B cell (primary cell): ENCODE results near the gene AP1S3. TPM values are rescaled to one million over a fixed set of nuclear protein-coding genes. Genes with fewer than 3 reads are reported as not detected.

Experiments used
- ATAC-seq: fragments of 200-7000 bp; cut with Tn5 transposase; one replicate; pipeline ENCODE4 v1.10.0; 2021; ENCODE audit warnings: low read depth, mild to moderate bottlenecking, moderate number of reproducible peaks, moderate library complexity
- CTCF ChIA-PET: fragments of 350-600 bp; sonication (Branson Sonifier 250); formaldehyde crosslinking; loops from one replicate; lab custom pipeline; 2021; ENCODE audit warnings: antibody characterized with exemption, inconsistent platforms; lab: Charles Lee
- POLR2A ChIA-PET: fragments of 350-600 bp; sonication (Branson Sonifier 250); formaldehyde crosslinking; loops from one replicate; lab custom pipeline; 2021; ENCODE audit warnings: antibody characterized with exemption; lab: Charles Lee
- DNase-seq: peaks from one replicate; pipeline ENCODE4 v3.0.0; 2013
- H2AFZ ChIP-seq: 2 replicates; pipeline ENCODE4 v1.6.1; 2012; ENCODE audit warnings: mild to moderate bottlenecking, low read depth, low read length; ENCODE audit not compliant: insufficient read depth, poor library complexity, severe bottlenecking
- H3K27ac ChIP-seq, 2 donors: 1 replicate in 1 of 2; 2 replicates in 1 of 2; pipeline ENCODE4 v1.5.1; 2012 to 2013; ENCODE audit warnings: low read length in 2 of 2, mild to moderate bottlenecking in 2 of 2, moderate library complexity in 1 of 2
- H3K27me3 ChIP-seq, 4 experiments: fragments of 200-600 bp in 1 of 4; sonication (generic) in 1 of 4; replicated peaks in 1 of 4; 1 replicate in 2 of 4; 2 replicates in 2 of 4; pipeline versions ENCODE4 v1.6.1 to v1.7.0; 2013 to 2016; ENCODE audit warnings: low read length in 3 of 4, mild to moderate bottlenecking in 2 of 4, mixed read lengths in 1 of 4, moderate library complexity in 1 of 4; ENCODE audit not compliant: insufficient read depth in 4 of 4, control insufficient read depth in 3 of 4; ENCODE audit errors: control extremely low read depth in 1 of 4
- H3K36me3 ChIP-seq, 2 experiments: replicated peaks in 1 of 2; 1 replicate in 1 of 2; 2 replicates in 1 of 2; pipeline versions ENCODE4 v1.6.1 to v1.7.1; 2013; ENCODE audit warnings: low read length in 1 of 2; ENCODE audit not compliant: insufficient read depth in 2 of 2, control insufficient read depth in 1 of 2; ENCODE audit errors: control extremely low read depth in 1 of 2, extremely low read depth in 1 of 2
- H3K4me1 ChIP-seq, 2 donors: fragments of 200-600 bp in 1 of 2; sonication (generic) in 1 of 2; 1 replicate in 1 of 2; 2 replicates in 1 of 2; pipeline versions ENCODE4 v1.5.1 to v1.6.1; 2013 to 2017; ENCODE audit warnings: low read length in 2 of 2; ENCODE audit not compliant: control insufficient read depth in 2 of 2, insufficient read depth in 2 of 2
- H3K4me2 ChIP-seq: replicated peaks from 2 replicates; pipeline ENCODE3; 2012; ENCODE audit warnings: mild to moderate bottlenecking, low read depth, low read length; ENCODE audit not compliant: poor library complexity, severe bottlenecking
- H3K4me3 ChIP-seq, 5 experiments: fragments of 200-600 bp in 1 of 5; sonication (generic) in 1 of 5; 1 replicate in 3 of 5; 2 replicates in 2 of 5; pipeline versions ENCODE4 v1.5.1 to v1.7.0; 2011 to 2016; ENCODE audit warnings: low read length in 4 of 5, mild to moderate bottlenecking in 4 of 5, low read depth in 2 of 5, control low read depth in 1 of 5, moderate library complexity in 1 of 5; ENCODE audit not compliant: insufficient read depth in 1 of 5; ENCODE audit errors: control extremely low read depth in 1 of 5, extremely low read depth in 1 of 5
- H3K79me2 ChIP-seq: fragments of 200-600 bp; sonication (generic); one replicate; pipeline ENCODE4 v1.6.0; 2016; ENCODE audit warnings: low read length; ENCODE audit not compliant: control insufficient read depth, insufficient read depth
- H3K9ac ChIP-seq: fragments of 200-600 bp; sonication (generic); 2 replicates; pipeline ENCODE4 v1.6.1; 2017; ENCODE audit warnings: mild to moderate bottlenecking, low read length, moderate library complexity
- H3K9me3 ChIP-seq, 3 donors: one replicate each; pipeline versions ENCODE4 v1.6.1 to v1.7.1; 2013; ENCODE audit warnings: low read length in 2 of 3; ENCODE audit not compliant: control insufficient read depth in 2 of 3, insufficient read depth in 1 of 3; ENCODE audit errors: control extremely low read depth in 1 of 3
- H4K20me1 ChIP-seq: 2 replicates; pipeline ENCODE4 v1.6.0; 2012; ENCODE audit warnings: mild to moderate bottlenecking, low read length; ENCODE audit not compliant: insufficient read depth, control insufficient read depth, poor library complexity, severe bottlenecking
- H3K27ac Mint-ChIP-seq: one replicate; pipeline ENCODE4 v1.8.0; 2021; ENCODE audit warnings: mixed read lengths
- H3K27me3 Mint-ChIP-seq: one replicate; pipeline ENCODE4 v1.8.0; 2021; ENCODE audit warnings: mixed read lengths
- H3K4me1 Mint-ChIP-seq: one replicate; pipeline ENCODE4 v1.8.0; 2021; ENCODE audit warnings: mixed read lengths
- H3K4me3 Mint-ChIP-seq: one replicate; pipeline ENCODE4 v1.8.0; 2021; ENCODE audit warnings: mixed read lengths
- H3K9me3 Mint-ChIP-seq: one replicate; pipeline ENCODE4 v1.8.0; 2022; ENCODE audit warnings: mixed read lengths; ENCODE audit not compliant: insufficient read depth
- EZH2 ChIP-seq: IDR thresholded peaks from 2 replicates; pipeline ENCODE4 v1.6.1; 2012; ENCODE audit warnings: borderline replicate concordance, low read depth, mild to moderate bottlenecking, moderate library complexity, low read length; ENCODE audit not compliant: insufficient read depth, poor library complexity, severe bottlenecking
- WGBS: methylation state at CpG from one replicate; pipeline ENCODE4 v1.1.5; 2013; ENCODE audit warnings: missing lambda C conversion rate; ENCODE audit not compliant: insufficient coverage; 5-methylcytosine and 5-hydroxymethylcytosine counted together
- intact Hi-C: fragments of 100-400 bp; cut with micrococcal nuclease; formaldehyde crosslinking; loops from one replicate; pipeline ENCODE4 v1.10.0; 2022
- polyA plus RNA-seq: library from polyadenylated mRNA; depleted of rRNA; stranded (reverse); fragments of >200 nt; gene quantifications from 2 replicates; pipeline ENCODE4 v1.2.3, GENCODE V29; 2012
- total RNA-seq, 2 donors: library from RNA; stranded (reverse); fragments of 120-200 nt in 1 of 2; gene quantifications; 1 replicate in 1 of 2; 2 replicates in 1 of 2; pipeline versions ENCODE4 v1.2.3 to v1.2.4, GENCODE V29; 2013 to 2022
- TF ChIP-seq, protein P1 (sequence below): fragments of 200-600 bp; IDR thresholded peaks from one replicate; pipeline ENCODE4 v1.8.0; 2022; ENCODE audit warnings: antibody characterized with exemption, mild to moderate bottlenecking

AP1S3 gene
- total and polyA plus RNA-seq, 2 donors (not counting 1 experiment from before 2014, with no cell fraction given): 7.2 to 41.4 TPM

- Histone ChIP-seq H3K4me3 (no peak overlapping the region), H3K9ac (no peak overlapping the region), H3K36me3 (no peaks in the 10 kb centered on the region), H2AFZ (no peak overlapping the region), H3K4me1 (peaks cover 0 to 6% of the 10 kb centered on the region in 2 donors), H3K4me2 (no peak overlapping the region), H3K27me3 (no peaks in the 10 kb centered on the region), H4K20me1 (no peaks in the 10 kb centered on the region), H3K79me2 (no peaks in the 10 kb centered on the region), H3K9me3 (no peaks in the 10 kb centered on the region), H3K27ac (no peak overlapping the region)
- H3K9me3 Mint-ChIP-seq: no peaks in the 10 kb centered on the region
- CTCF ChIA-PET: interaction anchor here (1.1 kb wide), 1 partner anchor 18 kb away, joined by 3 read pairs; no protein-coding TSS in a partner anchor
- H3K4me3 Mint-ChIP-seq: no peak overlapping the region
- ATAC-seq: no peak
- no peak overlapping the region for H3K27ac Mint-ChIP-seq
- no peak for TF ChIP-seq EZH2
- TF ChIP-seq, protein P1, sequence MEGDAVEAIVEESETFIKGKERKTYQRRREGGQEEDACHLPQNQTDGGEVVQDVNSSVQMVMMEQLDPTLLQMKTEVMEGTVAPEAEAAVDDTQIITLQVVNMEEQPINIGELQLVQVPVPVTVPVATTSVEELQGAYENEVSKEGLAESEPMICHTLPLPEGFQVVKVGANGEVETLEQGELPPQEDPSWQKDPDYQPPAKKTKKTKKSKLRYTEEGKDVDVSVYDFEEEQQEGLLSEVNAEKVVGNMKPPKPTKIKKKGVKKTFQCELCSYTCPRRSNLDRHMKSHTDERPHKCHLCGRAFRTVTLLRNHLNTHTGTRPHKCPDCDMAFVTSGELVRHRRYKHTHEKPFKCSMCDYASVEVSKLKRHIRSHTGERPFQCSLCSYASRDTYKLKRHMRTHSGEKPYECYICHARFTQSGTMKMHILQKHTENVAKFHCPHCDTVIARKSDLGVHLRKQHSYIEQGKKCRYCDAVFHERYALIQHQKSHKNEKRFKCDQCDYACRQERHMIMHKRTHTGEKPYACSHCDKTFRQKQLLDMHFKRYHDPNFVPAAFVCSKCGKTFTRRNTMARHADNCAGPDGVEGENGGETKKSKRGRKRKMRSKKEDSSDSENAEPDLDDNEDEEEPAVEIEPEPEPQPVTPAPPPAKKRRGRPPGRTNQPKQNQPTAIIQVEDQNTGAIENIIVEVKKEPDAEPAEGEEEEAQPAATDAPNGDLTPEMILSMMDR: no peak
- POLR2A ChIA-PET: no interaction called here
- H3K4me1 Mint-ChIP-seq: peaks cover 7% of the 10 kb centered on the region
- WGBS: no CpG with 5 or more reads among the region's 4 CpGs
- DNase-seq: no peak
- no peaks in the 10 kb centered on the region for H3K27me3 Mint-ChIP-seq
- intact Hi-C loops: no loop called here
These were observed 79.1 kb downstream of the AP1S3 start for GRCh38 chr2:223758131-223758840.

DNA sequence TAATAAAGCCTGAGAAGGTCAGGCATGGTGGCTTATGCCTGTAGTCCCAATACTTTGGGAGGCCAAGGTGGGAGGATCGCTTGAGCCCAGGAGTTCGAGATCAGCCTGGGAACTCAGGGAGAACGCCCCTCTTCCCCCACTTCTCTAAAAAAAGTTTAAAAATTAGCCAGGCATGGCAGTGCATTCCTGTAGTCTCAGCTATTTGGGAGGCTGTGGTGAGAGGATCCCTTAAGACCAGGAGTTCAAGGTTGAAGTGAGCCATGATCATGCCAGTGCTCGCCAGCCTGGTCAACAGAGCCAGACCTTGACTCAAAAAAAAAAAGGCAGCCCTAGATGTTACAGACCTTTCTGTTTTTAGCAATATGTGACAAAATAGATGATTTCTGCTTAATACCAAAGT is 83.4 kb downstream of the AP1S3 start:
- Histone ChIP-seq H3K9me3 (no peaks in the 10 kb centered on the region), H3K4me1 (no peaks in the 10 kb centered on the region), H3K79me2 (no peaks in the 10 kb centered on the region), H3K36me3 (no peaks in the 10 kb centered on the region), H3K27me3 (no peaks in the 10 kb centered on the region), H3K4me2 (no peak overlapping the region), H3K27ac (no peak overlapping the region), H4K20me1 (no peaks in the 10 kb centered on the region), H3K9ac (no peak overlapping the region), H2AFZ (no peak overlapping the region), H3K4me3 (no peak overlapping the region)
- Mint-ChIP-seq H3K27ac (no peak overlapping the region), H3K4me1 (no peaks in the 10 kb centered on the region), H3K4me3 (no peak overlapping the region), H3K27me3 (no peaks in the 10 kb centered on the region), H3K9me3 (no peaks in the 10 kb centered on the region)
- no CpG with 5 or more reads among the region's 4 CpGs for WGBS
- CTCF ChIA-PET: no interaction called here
- ATAC-seq: no peak
- no peak for DNase-seq
- POLR2A ChIA-PET: no interaction called here
- intact Hi-C loops: no loop called here
- TF ChIP-seq EZH2: no peak
- TF ChIP-seq, protein P1: no peak
